H9 (cell line): Measurements from ENCODE around the gene CR1L. TPM values are rescaled to one million over a fixed set of nuclear protein-coding genes. Genes with fewer than 3 reads are reported as not detected.

Experiments
- DNase-seq: peaks from one replicate; pipeline ENCODE4 v3.0.0-alpha.2; 2017
- H2AFZ ChIP-seq: one replicate; pipeline ENCODE4 v1.6.1; 2013; ENCODE audit warnings: mild to moderate bottlenecking, low read length, control low read depth, moderate library complexity
- H2AK5ac ChIP-seq: 2 replicates; pipeline ENCODE4 v1.6.1; 2013; ENCODE audit warnings: low read length, control low read depth, mixed read lengths; ENCODE audit not compliant: insufficient read length
- H2BK120ac ChIP-seq: one replicate; pipeline ENCODE4 v1.6.1; 2013; ENCODE audit warnings: low read depth, mild to moderate bottlenecking, low read length, control low read depth, inconsistent platforms; ENCODE audit not compliant: poor library complexity, severe bottlenecking
- H2BK12ac ChIP-seq: 2 replicates; pipeline ENCODE4 v1.6.1; 2013; ENCODE audit warnings: low read length, control low read depth, mixed read lengths, low read depth; ENCODE audit not compliant: insufficient read length
- H2BK15ac ChIP-seq: 2 replicates; pipeline ENCODE4 v1.6.1; 2013; ENCODE audit warnings: low read depth, low read length, control low read depth
- H2BK20ac ChIP-seq: one replicate; pipeline ENCODE4 v1.6.1; 2013; ENCODE audit warnings: low read depth, mild to moderate bottlenecking, low read length, control low read depth, inconsistent platforms; ENCODE audit not compliant: poor library complexity, severe bottlenecking
- H2BK5ac ChIP-seq: 2 replicates; pipeline ENCODE4 v1.6.1; 2013; ENCODE audit warnings: low read length, control low read depth, mixed read lengths; ENCODE audit not compliant: insufficient read length
- H3K14ac ChIP-seq: 2 replicates; pipeline ENCODE4 v1.6.1; 2013; ENCODE audit warnings: low read length, control low read depth; ENCODE audit not compliant: insufficient read depth
- H3K18ac ChIP-seq: 2 replicates; pipeline ENCODE4 v1.6.1; 2013; ENCODE audit warnings: low read depth, mild to moderate bottlenecking, mixed read lengths, low read length, control low read depth; ENCODE audit not compliant: insufficient read length
- H3K23ac ChIP-seq: 2 replicates; pipeline ENCODE4 v1.6.1; 2013; ENCODE audit warnings: low read length, control low read depth, mixed read lengths, low read depth; ENCODE audit not compliant: insufficient read length
- H3K23me2 ChIP-seq: 2 replicates; pipeline ENCODE4 v1.6.1; 2013; ENCODE audit warnings: low read depth, mild to moderate bottlenecking, mixed read lengths, low read length, control low read depth; ENCODE audit not compliant: insufficient read length, poor library complexity, severe bottlenecking
- H3K27ac ChIP-seq: 2 replicates; pipeline ENCODE4 v1.5.1; 2013; ENCODE audit warnings: low read length, control low read depth, mixed read lengths, low read depth; ENCODE audit not compliant: insufficient read length
- H3K27me3 ChIP-seq: 2 replicates; pipeline ENCODE4 v1.6.1; 2013; ENCODE audit warnings: low read length, control low read depth, inconsistent platforms; ENCODE audit not compliant: insufficient read depth
- H3K4ac ChIP-seq: 2 replicates; pipeline ENCODE4 v1.6.1; 2013; ENCODE audit warnings: low read depth, mild to moderate bottlenecking, control low read depth, inconsistent platforms, low read length, moderate library complexity
- H3K4me1 ChIP-seq: 2 replicates; pipeline ENCODE4 v1.6.1; 2013; ENCODE audit warnings: low read length, control low read depth, inconsistent platforms; ENCODE audit not compliant: insufficient read depth
- H3K4me2 ChIP-seq: 2 replicates; pipeline ENCODE4 v1.6.1; 2013; ENCODE audit warnings: low read length, control low read depth, mixed read lengths; ENCODE audit not compliant: insufficient read length, insufficient read depth
- H3K56ac ChIP-seq: 2 replicates; pipeline ENCODE4 v1.6.1; 2013; ENCODE audit warnings: low read depth, mild to moderate bottlenecking, mixed read lengths, low read length, control low read depth; ENCODE audit not compliant: insufficient read length
- H3K79me1 ChIP-seq: 2 replicates; pipeline ENCODE4 v1.6.1; 2013; ENCODE audit warnings: low read depth, mild to moderate bottlenecking, moderate library complexity, low read length, control low read depth, inconsistent platforms; ENCODE audit not compliant: insufficient read depth, poor library complexity, severe bottlenecking
- H3K79me2 ChIP-seq: 2 replicates; pipeline ENCODE4 v1.6.1; 2013; ENCODE audit warnings: low read length, control low read depth, inconsistent platforms; ENCODE audit not compliant: insufficient read depth
- H3K9ac ChIP-seq: 2 replicates; pipeline ENCODE4 v1.6.1; 2013; ENCODE audit warnings: low read length, control low read depth, mixed read lengths; ENCODE audit not compliant: insufficient read length; ENCODE audit errors: extremely low read depth
- H3K9me3 ChIP-seq: one replicate; pipeline ENCODE4 v1.6.1; 2013; ENCODE audit warnings: low read depth, low read length, inconsistent platforms; ENCODE audit not compliant: control insufficient read depth
- H3T11ph ChIP-seq: one replicate; pipeline ENCODE4 v1.6.1; 2013; ENCODE audit warnings: mild to moderate bottlenecking, low read length, control low read depth, inconsistent platforms
- H4K20me1 ChIP-seq: one replicate; pipeline ENCODE4 v1.6.1; 2013; ENCODE audit not compliant: control insufficient read depth, insufficient read length, insufficient read depth
- H4K5ac ChIP-seq: 2 replicates; pipeline ENCODE4 v1.6.1; 2013; ENCODE audit warnings: low read depth, mild to moderate bottlenecking, mixed read lengths, low read length, control low read depth; ENCODE audit not compliant: insufficient read length
- H4K8ac ChIP-seq: replicated peaks from 2 replicates; pipeline ENCODE4 v1.6.1; 2013; ENCODE audit warnings: low read length, control low read depth, mixed read lengths, low read depth; ENCODE audit not compliant: insufficient read length
- H4K91ac ChIP-seq: 2 replicates; pipeline ENCODE4 v1.6.1; 2013; ENCODE audit warnings: low read depth, mild to moderate bottlenecking, moderate library complexity, mixed read lengths, low read length, control low read depth; ENCODE audit not compliant: insufficient read length
- H3K27ac Mint-ChIP-seq, 3 experiments: 2 replicates in 2 of 3; 3 replicates in 1 of 3; pipeline ENCODE4 v1.8.0; 2020 to 2021; ENCODE audit warnings: mixed read lengths in 3 of 3, mild to moderate bottlenecking in 1 of 3, moderate library complexity in 1 of 3
- H3K27me3 Mint-ChIP-seq: 2 replicates; pipeline ENCODE4 v1.8.0; 2021; ENCODE audit warnings: low read depth, mild to moderate bottlenecking, moderate library complexity, mixed read lengths
- H3K36me3 Mint-ChIP-seq, 3 experiments: 2 replicates in 2 of 3; 3 replicates in 1 of 3; pipeline ENCODE4 v1.8.0; 2020 to 2021; ENCODE audit warnings: low read depth in 3 of 3, mixed read lengths in 3 of 3; ENCODE audit not compliant: insufficient read depth in 1 of 3
- H3K4me1 Mint-ChIP-seq, 2 experiments: 2 replicates each; pipeline ENCODE4 v1.8.0; 2020; ENCODE audit warnings: mixed read lengths in 2 of 2
- H3K4me3 Mint-ChIP-seq, 2 experiments: 2 replicates in 1 of 2; 3 replicates in 1 of 2; pipeline ENCODE4 v1.8.0; 2020 to 2021; ENCODE audit warnings: mild to moderate bottlenecking in 2 of 2, mixed read lengths in 2 of 2, moderate library complexity in 1 of 2
- H3K9me3 Mint-ChIP-seq, 2 experiments: 2 replicates in 1 of 2; 3 replicates in 1 of 2; pipeline ENCODE4 v1.8.0; 2020; ENCODE audit warnings: mild to moderate bottlenecking in 2 of 2, mixed read lengths in 2 of 2, moderate library complexity in 1 of 2
- CTCF ChIP-seq: fragments of 200-600 bp; sonication (generic); conservative IDR thresholded peaks from 3 replicates; pipeline ENCODE4 v1.8.0; 2021; ENCODE audit warnings: antibody characterized with exemption, mild to moderate bottlenecking
- WGBS: extraction: QIAGEN DNeasy Blood & Tissue Kit; methylation state at CpG from one replicate; pipeline ENCODE4 v1.1.7; 2013; ENCODE audit warnings: missing lambda C conversion rate, low lambda C conversion rate, mixed read lengths; ENCODE audit not compliant: insufficient read length; ENCODE audit errors: extremely low coverage; 5-methylcytosine and 5-hydroxymethylcytosine counted together
- total RNA-seq: library from RNA; stranded (reverse); gene quantifications from 2 replicates; pipeline ENCODE4 v1.2.1, GENCODE V29; 2021

CR1L gene
- total RNA-seq, 1 experiment from 2014 or later, result 0.37 TPM

GRCh38 chr1:207763972-207764371, 119.0 kb downstream of the CR1L start:
- Histone ChIP-seq H2BK120ac (no peak overlapping the region), H2BK20ac (no peak overlapping the region), H3K4ac (no peak overlapping the region), H2AK5ac (no peak overlapping the region), H3T11ph (no peak overlapping the region), H3K27me3 (no peaks in the 10 kb centered on the region), H4K8ac (no peak overlapping the region), H3K79me1 (no peaks in the 10 kb centered on the region), H3K4me1 (no peaks in the 10 kb centered on the region), H3K23me2 (no peaks in the 10 kb centered on the region), H3K4me2 (no peak overlapping the region), H2BK15ac (no peak overlapping the region), H3K23ac (no peak overlapping the region), H4K5ac (no peak overlapping the region), H3K79me2 (no peaks in the 10 kb centered on the region; the same call in 1 of the 2 replicates), H3K9me3 (no peaks in the 10 kb centered on the region), H3K56ac (no peak overlapping the region), H3K18ac (no peak overlapping the region), H4K20me1 (no peaks in the 10 kb centered on the region), H3K9ac (no peak overlapping the region), H2BK5ac (no peak overlapping the region), H2BK12ac (no peak overlapping the region), H2AFZ (no peak overlapping the region), H3K27ac (no peak overlapping the region), H3K14ac (no peak overlapping the region), H4K91ac (no peak overlapping the region)
- no peaks in the 10 kb centered on the region for H3K4me1 Mint-ChIP-seq
- DNase-seq, result no peak
- no peak overlapping the region for H3K27ac Mint-ChIP-seq
- WGBS, result no CpG with 5 or more reads among the region's 9 CpGs
- peaks cover 3 to 6% of the 10 kb centered on the region in 2 experiments; a peak in 3 of 5 replicates for H3K9me3 Mint-ChIP-seq
- no peak for TF ChIP-seq CTCF
- H3K27me3 Mint-ChIP-seq, result no peaks in the 10 kb centered on the region
- H3K36me3 Mint-ChIP-seq, result peaks cover 88 to 92% (median 91%) of the 10 kb centered on the region in 3 experiments
- H3K4me3 Mint-ChIP-seq, result no peak overlapping the region
